OCI-LY3 (cell line): ENCODE measurements around the gene DAZAP1.

Experiments
- EZH2phosphoT487 ChIP-seq: fragments of 200-600 bp; shearing (Covaris generic); IDR thresholded peaks from 2 replicates; pipeline ENCODE4 v1.6.1; 2018; ENCODE audit warnings: antibody characterized with exemption, mixed run types, low read depth
- TF ChIP-seq, protein P1 (sequence below): fragments of 200-600, 300-600 bp; sonication (generic); IDR thresholded peaks from 2 replicates; pipeline ENCODE4 v1.5.1; 2014; ENCODE audit warnings: antibody characterized with exemption, low read length, low read depth

- TF ChIP-seq, protein P1, sequence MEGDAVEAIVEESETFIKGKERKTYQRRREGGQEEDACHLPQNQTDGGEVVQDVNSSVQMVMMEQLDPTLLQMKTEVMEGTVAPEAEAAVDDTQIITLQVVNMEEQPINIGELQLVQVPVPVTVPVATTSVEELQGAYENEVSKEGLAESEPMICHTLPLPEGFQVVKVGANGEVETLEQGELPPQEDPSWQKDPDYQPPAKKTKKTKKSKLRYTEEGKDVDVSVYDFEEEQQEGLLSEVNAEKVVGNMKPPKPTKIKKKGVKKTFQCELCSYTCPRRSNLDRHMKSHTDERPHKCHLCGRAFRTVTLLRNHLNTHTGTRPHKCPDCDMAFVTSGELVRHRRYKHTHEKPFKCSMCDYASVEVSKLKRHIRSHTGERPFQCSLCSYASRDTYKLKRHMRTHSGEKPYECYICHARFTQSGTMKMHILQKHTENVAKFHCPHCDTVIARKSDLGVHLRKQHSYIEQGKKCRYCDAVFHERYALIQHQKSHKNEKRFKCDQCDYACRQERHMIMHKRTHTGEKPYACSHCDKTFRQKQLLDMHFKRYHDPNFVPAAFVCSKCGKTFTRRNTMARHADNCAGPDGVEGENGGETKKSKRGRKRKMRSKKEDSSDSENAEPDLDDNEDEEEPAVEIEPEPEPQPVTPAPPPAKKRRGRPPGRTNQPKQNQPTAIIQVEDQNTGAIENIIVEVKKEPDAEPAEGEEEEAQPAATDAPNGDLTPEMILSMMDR: no peak
- no peak for TF ChIP-seq EZH2phosphoT487
Measured at GRCh38 chr19:1465191-1466016, 58.0 kb downstream of the DAZAP1 start.
